ENCODE results near the gene CEP112. TPM values are rescaled to one million over a fixed set of nuclear protein-coding genes. Genes with fewer than 3 reads are reported as not detected.

CEP112 gene
- total RNA-seq, 4 donors from 2014 or later: 1.1 to 12.9 (median 9.1) TPM

GRCh38 chr17:65933290-65933689 lies 258.6 kb downstream of the CEP112 start:
- Histone ChIP-seq H3K4me1 (no peaks in the 10 kb centered on the region), H3K27ac (no peak overlapping the region), H3K4me3 (no peak overlapping the region), H3K36me3 (peaks cover 0 to 1% (median 0%) of the 10 kb centered on the region in 4 donors), H3K9me3 (no peaks in the 10 kb centered on the region), H3K27me3 (no peaks in the 10 kb centered on the region)
- in situ Hi-C loops (cut with MboI; ENCODE audit: low pct_ligation_motif_present in 1 of 4, low pct_unique_long_range_greater_than_20kb in 1 of 4, low sequenced_read_pairs in 3 of 4) (loop anchor here in 1 of 4 donors (25.0 kb wide), 1 partner anchor 104 kb away; no protein-coding TSS in a partner anchor), intact Hi-C loops (cut with DNase I; ENCODE audit: low total_unique reads) (no loop called here)
- TF ChIP-seq EP300 (IDR thresholded peaks at IDR 0.05; ENCODE audit: low read depth) (no peak), POLR2A (IDR thresholded peaks at IDR 0.05) (no peak), CTCF (IDR thresholded peaks at IDR 0.05) (no peak), POLR2AphosphoS5 (IDR thresholded peaks at IDR 0.05) (no peak)
- WGBS, 2 donors (ENCODE audit: low coverage in 1 of 2): 71 to 78% methylated on average over 4 of the region's 4 CpGs
- no peak for DNase-seq

GRCh38 chr17:65931246-65932149 lies 260.4 kb downstream of the CEP112 start:
- no peaks in the 10 kb centered on the region for H3K4me1 ChIP-seq
- H3K9me3 ChIP-seq: no peaks in the 10 kb centered on the region
- H3K27ac ChIP-seq: no peak overlapping the region
- TF ChIP-seq POLR2A (IDR thresholded peaks at IDR 0.05): no peak
- no peak for TF ChIP-seq CTCF (IDR thresholded peaks at IDR 0.05)
- no peak for TF ChIP-seq EP300 (IDR thresholded peaks at IDR 0.05; ENCODE audit: low read depth)
- TF ChIP-seq POLR2AphosphoS5 (IDR thresholded peaks at IDR 0.05): no peak
- DNase-seq: no peak
- intact Hi-C loops (cut with DNase I; ENCODE audit: low total_unique reads) (no loop called here), in situ Hi-C loops (cut with MboI; ENCODE audit: low pct_ligation_motif_present in 1 of 4, low pct_unique_long_range_greater_than_20kb in 1 of 4, low sequenced_read_pairs in 3 of 4) (loop anchor here in 1 of 4 donors (25.0 kb wide), 1 partner anchor 106 kb away; no protein-coding TSS in a partner anchor)
- no peaks in the 10 kb centered on the region for H3K27me3 ChIP-seq
- 83 to 100% methylated on average over 2 to 3 of the region's 3 CpGs for WGBS, 2 donors (ENCODE audit: low coverage in 1 of 2)
- H3K36me3 ChIP-seq: peaks cover 0 to 1% (median 0%) of the 10 kb centered on the region in 4 donors
- no peak overlapping the region for H3K4me3 ChIP-seq

DNA sequence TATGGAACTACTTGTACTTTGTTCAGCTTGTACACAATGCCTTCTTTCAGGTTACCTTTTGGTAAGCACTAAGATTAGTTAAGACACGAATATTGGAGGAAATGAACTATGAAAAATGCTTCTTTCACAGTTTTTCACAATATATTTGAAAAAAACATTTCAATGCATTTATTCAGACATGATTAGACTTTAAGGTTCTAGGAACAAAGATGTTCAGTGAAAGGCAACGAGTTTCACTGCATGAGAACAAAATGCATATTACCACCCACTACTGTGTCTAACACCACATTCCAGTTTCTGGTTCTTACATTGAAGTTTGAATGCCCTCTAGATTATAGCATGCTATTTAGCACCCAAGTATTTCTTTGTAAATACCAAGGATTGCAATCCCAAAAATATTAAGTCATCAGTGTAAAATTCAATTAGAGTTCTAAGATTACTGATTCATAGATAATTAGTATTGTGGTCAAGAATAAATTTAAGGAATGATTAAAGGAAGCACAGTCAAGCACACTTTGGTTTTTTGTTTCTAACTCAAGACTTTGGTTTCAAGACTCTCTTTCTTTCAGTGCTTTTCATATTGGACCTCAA lies 261.7 kb downstream of the CEP112 start:
- in situ Hi-C loops (cut with MboI; ENCODE audit: low pct_ligation_motif_present in 1 of 4, low pct_unique_long_range_greater_than_20kb in 1 of 4, low sequenced_read_pairs in 3 of 4): loop anchor here in 1 of 4 donors (25.0 kb wide), 1 partner anchor 107 kb away; no protein-coding TSS in a partner anchor

More for the DNA sequence above, 261.7 kb downstream of the CEP112 start:
- peaks cover 0 to 1% (median 0%) of the 10 kb centered on the region in 4 donors for H3K36me3 ChIP-seq
- no peak for DNase-seq
- H3K4me3 ChIP-seq: no peak overlapping the region
- H3K9me3 ChIP-seq: no peaks in the 10 kb centered on the region
- TF ChIP-seq POLR2A (IDR thresholded peaks at IDR 0.05): no peak
- no peak for TF ChIP-seq EP300 (IDR thresholded peaks at IDR 0.05; ENCODE audit: low read depth)
- TF ChIP-seq CTCF (IDR thresholded peaks at IDR 0.05): no peak
- TF ChIP-seq POLR2AphosphoS5 (IDR thresholded peaks at IDR 0.05): no peak
- H3K27ac ChIP-seq: no peak overlapping the region
- no peaks in the 10 kb centered on the region for H3K27me3 ChIP-seq
- no peaks in the 10 kb centered on the region for H3K4me1 ChIP-seq
- WGBS, 2 donors (ENCODE audit: low coverage in 1 of 2): 58 to 60% methylated on average over 2 of the region's 2 CpGs
- intact Hi-C loops (cut with DNase I; ENCODE audit: low total_unique reads): no loop called here
